ENCODE measurements around the gene DIPK1B. TPM values are rescaled to one million over a fixed set of nuclear protein-coding genes. Genes with fewer than 3 reads are reported as not detected.
A peak's percentile ranks its signal among the peaks of the same experiment; 100 is the strongest.

The DIPK1B gene
- polyA plus RNA-seq, 3 donors = 0.10 TPM; not detected in 2

DNA sequence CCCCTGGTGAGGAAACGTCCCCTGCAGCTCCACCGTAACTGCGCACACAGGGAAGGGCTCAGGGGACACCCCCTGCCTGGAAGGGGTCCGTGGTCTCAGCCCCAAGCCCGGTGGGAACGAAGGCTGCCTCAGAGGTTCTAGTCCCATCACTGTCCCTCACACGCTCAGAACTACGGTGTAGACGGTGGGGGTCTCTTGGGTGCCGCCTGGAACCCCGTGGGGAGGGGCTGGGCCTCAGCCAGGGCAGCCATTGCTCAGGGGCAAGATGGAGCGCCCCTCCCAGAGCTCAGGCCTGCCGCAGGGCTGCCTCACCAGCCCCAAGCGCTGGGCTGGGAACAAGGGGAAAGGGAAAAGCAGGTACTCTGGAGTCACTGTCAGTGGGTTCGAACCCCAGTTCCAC, 28.0 kb upstream of the DIPK1B start:
- no peak overlapping the region for H3K4me3 ChIP-seq (replicated peaks in 1 of 3; ENCODE audit: low read depth in 2 of 3, low read length in 3 of 3)
- no peak overlapping the region for H2AFZ ChIP-seq (ENCODE audit: insufficient read depth, low read depth, low read length, poor library complexity, severe bottlenecking)
- peak overlapping the region in 1 of 2 donors; percentile 16 for H3K27ac ChIP-seq (ENCODE audit: low read depth in 1 of 2, low read length in 2 of 2)
- peaks cover 0 to 13% of the 10 kb centered on the region in 2 donors for H3K36me3 ChIP-seq (replicated peaks in 1 of 2; ENCODE audit: control insufficient read depth in 1 of 2, insufficient read depth in 2 of 2, low read length in 2 of 2)
- H3K4me1 Mint-ChIP-seq = peaks cover 41% of the 10 kb centered on the region
- H3K27ac Mint-ChIP-seq = no peak overlapping the region
- WGBS (ENCODE audit: insufficient coverage) = 93% methylated on average over 13 of the region's 15 CpGs
- H3K27me3 ChIP-seq (ENCODE audit: control insufficient read depth in 2 of 2, insufficient read depth in 2 of 2, low read length in 2 of 2) = no peaks in the 10 kb centered on the region
- H3K4me2 ChIP-seq (replicated peaks; ENCODE audit: extremely low read depth, low read length, poor library complexity, severe bottlenecking) = no peak overlapping the region
- DNase-seq = no peak
- no peaks in the 10 kb centered on the region for H3K27me3 Mint-ChIP-seq (ENCODE audit: low read depth in 3 of 3)
- H3K36me3 Mint-ChIP-seq = peaks cover 0 to 12% of the 10 kb centered on the region in 2 donors
- H3K4me3 Mint-ChIP-seq = no peak overlapping the region
- intact Hi-C loops (cut with micrococcal nuclease) = no loop called here
- H3K4me1 ChIP-seq (ENCODE audit: control insufficient read depth in 1 of 2, insufficient read depth in 2 of 2, low read length in 2 of 2) = peaks cover 41 to 61% of the 10 kb centered on the region in 2 donors
- no peak overlapping the region for H3K9ac ChIP-seq (ENCODE audit: insufficient read depth, low read length, poor library complexity, severe bottlenecking)
- H3K9me3 ChIP-seq (replicated peaks in 1 of 2; ENCODE audit: control insufficient read depth in 1 of 2, insufficient read depth in 1 of 2, low read length in 2 of 2) = no peaks in the 10 kb centered on the region
- H3K79me2 ChIP-seq (ENCODE audit: insufficient read depth, low read length) = peaks cover 66% of the 10 kb centered on the region
- TF ChIP-seq, protein P1, sequence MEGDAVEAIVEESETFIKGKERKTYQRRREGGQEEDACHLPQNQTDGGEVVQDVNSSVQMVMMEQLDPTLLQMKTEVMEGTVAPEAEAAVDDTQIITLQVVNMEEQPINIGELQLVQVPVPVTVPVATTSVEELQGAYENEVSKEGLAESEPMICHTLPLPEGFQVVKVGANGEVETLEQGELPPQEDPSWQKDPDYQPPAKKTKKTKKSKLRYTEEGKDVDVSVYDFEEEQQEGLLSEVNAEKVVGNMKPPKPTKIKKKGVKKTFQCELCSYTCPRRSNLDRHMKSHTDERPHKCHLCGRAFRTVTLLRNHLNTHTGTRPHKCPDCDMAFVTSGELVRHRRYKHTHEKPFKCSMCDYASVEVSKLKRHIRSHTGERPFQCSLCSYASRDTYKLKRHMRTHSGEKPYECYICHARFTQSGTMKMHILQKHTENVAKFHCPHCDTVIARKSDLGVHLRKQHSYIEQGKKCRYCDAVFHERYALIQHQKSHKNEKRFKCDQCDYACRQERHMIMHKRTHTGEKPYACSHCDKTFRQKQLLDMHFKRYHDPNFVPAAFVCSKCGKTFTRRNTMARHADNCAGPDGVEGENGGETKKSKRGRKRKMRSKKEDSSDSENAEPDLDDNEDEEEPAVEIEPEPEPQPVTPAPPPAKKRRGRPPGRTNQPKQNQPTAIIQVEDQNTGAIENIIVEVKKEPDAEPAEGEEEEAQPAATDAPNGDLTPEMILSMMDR (IDR thresholded peaks at IDR 0.05) = no peak
- H3K9me3 Mint-ChIP-seq = peaks cover 0 to 3% (median 0%) of the 10 kb centered on the region in 7 donors
- peaks cover 59% of the 10 kb centered on the region for H4K20me1 ChIP-seq (ENCODE audit: insufficient read depth, low read length)

DNA sequence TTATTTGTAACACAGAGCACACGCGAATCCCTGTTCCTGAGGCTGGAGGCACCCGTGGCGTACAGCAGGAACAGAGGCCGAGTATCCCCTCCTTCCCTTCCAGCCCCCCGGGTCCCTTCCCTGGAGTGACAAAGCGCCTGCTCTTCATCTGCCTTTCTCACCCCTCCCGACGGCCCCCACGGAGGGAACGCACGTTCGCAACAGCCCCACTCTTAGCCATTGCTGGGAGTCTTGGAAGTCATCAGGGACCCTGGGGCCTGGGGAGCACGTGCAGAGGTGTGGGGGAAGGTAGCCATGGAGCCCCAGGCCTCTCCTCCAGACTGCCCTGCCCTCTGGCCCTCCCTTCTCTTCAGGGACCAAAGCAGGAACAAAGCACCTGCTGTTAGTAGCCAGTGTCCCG, 27.6 kb upstream of the DIPK1B start:
- peaks cover 0 to 12% of the 10 kb centered on the region in 2 donors for H3K36me3 Mint-ChIP-seq
- TF ChIP-seq, protein P1 (IDR thresholded peaks at IDR 0.05) = no peak
- WGBS (ENCODE audit: insufficient coverage) = 87% methylated on average over 10 of the region's 15 CpGs
- H3K27ac ChIP-seq (ENCODE audit: low read depth in 1 of 2, low read length in 2 of 2) = peak overlapping the region in 1 of 2 donors; percentile 16
- DNase-seq = no peak
- H2AFZ ChIP-seq (ENCODE audit: insufficient read depth, low read depth, low read length, poor library complexity, severe bottlenecking) = no peak overlapping the region
- no peaks in the 10 kb centered on the region for H3K27me3 Mint-ChIP-seq (ENCODE audit: low read depth in 3 of 3)
- peaks cover 55% of the 10 kb centered on the region for H4K20me1 ChIP-seq (ENCODE audit: insufficient read depth, low read length)
- no peak overlapping the region for H3K4me3 Mint-ChIP-seq
- H3K27me3 ChIP-seq (ENCODE audit: control insufficient read depth in 2 of 2, insufficient read depth in 2 of 2, low read length in 2 of 2) = no peaks in the 10 kb centered on the region
- H3K4me1 ChIP-seq (ENCODE audit: control insufficient read depth in 1 of 2, insufficient read depth in 2 of 2, low read length in 2 of 2) = peaks cover 37 to 56% of the 10 kb centered on the region in 2 donors
- no peak overlapping the region for H3K9ac ChIP-seq (ENCODE audit: insufficient read depth, low read length, poor library complexity, severe bottlenecking)
- H3K36me3 ChIP-seq (replicated peaks in 1 of 2; ENCODE audit: control insufficient read depth in 1 of 2, insufficient read depth in 2 of 2, low read length in 2 of 2) = peaks cover 0 to 13% of the 10 kb centered on the region in 2 donors
- H3K4me2 ChIP-seq (replicated peaks; ENCODE audit: extremely low read depth, low read length, poor library complexity, severe bottlenecking) = peak overlapping the region; percentile 98
- H3K79me2 ChIP-seq (ENCODE audit: insufficient read depth, low read length) = peaks cover 66% of the 10 kb centered on the region
- peaks cover 37% of the 10 kb centered on the region for H3K4me1 Mint-ChIP-seq
- peak overlapping the region in 1 of 3 experiments; percentile 97 for H3K4me3 ChIP-seq (replicated peaks in 1 of 3; ENCODE audit: low read depth in 2 of 3, low read length in 3 of 3)
- H3K9me3 ChIP-seq (replicated peaks in 1 of 2; ENCODE audit: control insufficient read depth in 1 of 2, insufficient read depth in 1 of 2, low read length in 2 of 2) = no peaks in the 10 kb centered on the region
- peaks cover 0 to 3% (median 0%) of the 10 kb centered on the region in 7 donors for H3K9me3 Mint-ChIP-seq
- intact Hi-C loops (cut with micrococcal nuclease) = loop anchor here (5.0 kb wide), 2 partner anchors 43 to 197 kb away; no protein-coding TSS in a partner anchor
- no peak overlapping the region for H3K27ac Mint-ChIP-seq

Data from CD14-positive monocyte (primary cell).